ENCODE results near the gene RAB8A.
"Not testable (repeated sequence)": the region's sequence is repeated elsewhere in the genome, so short reads cannot be mapped to it uniquely, and the experiment has no call there.

Gene RAB8A

DNA sequence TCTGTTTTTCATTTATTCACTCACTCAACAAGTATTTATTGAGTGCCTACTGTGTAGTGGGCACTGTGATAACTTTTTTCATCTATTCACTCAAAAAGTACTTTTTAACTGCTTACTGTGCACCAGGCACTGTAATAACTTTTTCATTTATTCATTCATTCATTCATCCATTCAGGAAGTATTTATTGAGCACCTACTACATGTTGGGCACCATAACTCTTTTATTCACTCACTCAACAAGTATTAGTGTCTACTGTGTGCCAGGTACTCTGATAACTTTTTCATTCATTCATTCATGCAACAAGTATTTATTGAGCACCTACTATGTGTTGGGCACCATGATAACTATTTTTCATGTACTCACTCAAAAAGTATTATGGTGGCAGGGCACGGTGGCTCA is 54.7 kb downstream of the RAB8A start:
- Histone ChIP-seq H3K9me3 (no peaks in the 10 kb centered on the region), H3K4me3 (no peak overlapping the region), H3K4me1 (no peaks in the 10 kb centered on the region), H3K27me3 (peaks cover 0 to 8% of the 10 kb centered on the region in 2 donors), H3K36me3 (no peaks in the 10 kb centered on the region), H3K27ac (no peak overlapping the region)
- DNase-seq: no peak
- intact Hi-C loops (cut with DNase I; ENCODE audit: low total_unique reads): no loop called here
- TF ChIP-seq CTCF (IDR thresholded peaks at IDR 0.05): no peak

DNA sequence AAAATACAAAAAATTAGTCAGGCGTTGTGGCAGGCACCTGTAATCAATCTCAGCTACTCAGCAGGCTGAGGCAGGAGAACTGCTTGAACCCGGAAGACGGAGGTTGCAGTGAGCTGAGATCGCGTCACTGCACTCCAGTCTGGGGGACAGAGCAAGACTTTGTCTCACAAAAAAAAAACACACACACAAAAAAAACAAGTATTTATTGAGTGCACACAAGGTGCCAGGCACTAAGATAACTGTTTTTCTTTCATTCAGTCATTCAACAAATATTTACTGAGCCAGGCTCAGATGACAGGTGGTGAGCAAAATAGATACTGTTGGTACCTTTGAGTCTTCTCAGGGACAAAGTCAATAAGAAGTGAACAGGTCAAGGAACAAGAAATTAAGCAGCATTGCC is 55.4 kb downstream of the RAB8A start:
- H3K4me3 ChIP-seq: no peak overlapping the region
- DNase-seq: no peak
- no peaks in the 10 kb centered on the region for H3K36me3 ChIP-seq
- H3K27me3 ChIP-seq: peaks cover 0 to 8% of the 10 kb centered on the region in 2 donors
- H3K27ac ChIP-seq: no peak overlapping the region
- no peak for TF ChIP-seq CTCF (IDR thresholded peaks at IDR 0.05)
- no peaks in the 10 kb centered on the region for H3K9me3 ChIP-seq
- no peaks in the 10 kb centered on the region for H3K4me1 ChIP-seq
- intact Hi-C loops (cut with DNase I; ENCODE audit: low total_unique reads): no loop called here

DNA sequence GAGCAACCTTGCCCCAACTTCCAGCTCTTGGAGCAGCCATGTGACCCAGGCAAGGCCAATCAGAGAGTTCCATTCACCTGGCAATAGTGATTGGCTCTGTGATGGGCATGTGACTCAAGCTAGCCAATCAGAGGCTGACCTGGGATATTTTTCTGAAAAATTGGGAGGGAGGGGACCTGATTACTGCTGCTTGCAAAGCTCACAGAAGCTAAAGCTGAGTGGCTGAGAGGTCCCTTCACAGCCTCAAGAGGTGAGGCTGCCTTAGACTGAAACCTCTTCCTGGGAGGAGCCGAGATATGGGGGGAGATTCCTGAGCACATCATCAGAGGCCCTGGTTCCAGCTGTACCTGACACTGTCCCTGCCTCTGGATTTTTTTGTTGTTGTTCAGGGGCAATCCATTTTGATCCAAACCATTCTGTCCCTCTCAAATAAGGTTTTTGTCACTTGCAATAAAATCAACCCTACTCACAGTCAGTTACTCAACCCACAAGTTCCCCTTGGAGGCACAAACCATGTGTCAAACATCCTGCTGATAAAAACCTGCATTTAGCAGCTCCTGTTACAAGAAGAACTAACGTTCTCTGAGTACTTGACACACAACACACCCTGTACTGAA is 56.9 kb downstream of the RAB8A start:
- intact Hi-C loops (cut with DNase I; ENCODE audit: low total_unique reads): no loop called here
- no peak for TF ChIP-seq CTCF (IDR thresholded peaks at IDR 0.05)
- Histone ChIP-seq H3K36me3 (no peaks in the 10 kb centered on the region), H3K4me3 (no peak overlapping the region), H3K4me1 (no peaks in the 10 kb centered on the region), H3K9me3 (no peaks in the 10 kb centered on the region), H3K27me3 (peaks cover 0 to 14% of the 10 kb centered on the region in 2 donors), H3K27ac (no peak overlapping the region)
- no peak for DNase-seq

DNA sequence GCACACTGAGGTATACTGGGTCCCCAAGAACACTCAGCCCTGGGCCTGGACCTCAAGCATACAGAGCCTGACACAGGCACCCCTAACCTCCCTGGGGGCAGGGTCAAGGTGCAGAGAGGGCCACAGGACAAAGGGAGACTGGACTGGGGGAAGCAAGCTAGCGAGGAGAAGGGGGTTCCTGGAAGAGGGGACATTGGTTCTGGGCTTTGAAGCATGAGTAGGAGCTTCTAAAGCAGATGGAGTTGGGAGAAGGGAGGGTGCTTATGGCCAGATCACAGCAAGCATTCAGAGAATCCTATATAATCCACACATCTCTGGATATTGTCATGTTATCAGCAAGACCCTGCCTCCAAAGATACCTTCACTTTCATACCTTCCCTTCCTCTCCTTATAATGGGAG is 58.4 kb downstream of the RAB8A start:
- intact Hi-C loops (cut with DNase I; ENCODE audit: low total_unique reads): no loop called here

GRCh38 chr19:16175954-16176353 is 64.3 kb downstream of the RAB8A start:
- intact Hi-C loops (cut with DNase I; ENCODE audit: low total_unique reads): no loop called here
- no peak for TF ChIP-seq CTCF (IDR thresholded peaks at IDR 0.05)
- Histone ChIP-seq H3K4me3 (no peak overlapping the region), H3K4me1 (no peaks in the 10 kb centered on the region), H3K36me3 (no peaks in the 10 kb centered on the region), H3K9me3 (no peaks in the 10 kb centered on the region), H3K27me3 (peaks cover 0 to 11% of the 10 kb centered on the region in 2 donors), H3K27ac (no peak overlapping the region)
- no peak for DNase-seq

More for the DNA sequence above, 58.4 kb downstream of the RAB8A start:
- Histone ChIP-seq H3K27me3 (peaks cover 0 to 15% of the 10 kb centered on the region in 2 donors), H3K4me3 (no peak overlapping the region), H3K4me1 (no peaks in the 10 kb centered on the region), H3K27ac (no peak overlapping the region), H3K36me3 (no peaks in the 10 kb centered on the region), H3K9me3 (no peaks in the 10 kb centered on the region)
- no peak for DNase-seq
- no peak for TF ChIP-seq CTCF (IDR thresholded peaks at IDR 0.05)

DNA sequence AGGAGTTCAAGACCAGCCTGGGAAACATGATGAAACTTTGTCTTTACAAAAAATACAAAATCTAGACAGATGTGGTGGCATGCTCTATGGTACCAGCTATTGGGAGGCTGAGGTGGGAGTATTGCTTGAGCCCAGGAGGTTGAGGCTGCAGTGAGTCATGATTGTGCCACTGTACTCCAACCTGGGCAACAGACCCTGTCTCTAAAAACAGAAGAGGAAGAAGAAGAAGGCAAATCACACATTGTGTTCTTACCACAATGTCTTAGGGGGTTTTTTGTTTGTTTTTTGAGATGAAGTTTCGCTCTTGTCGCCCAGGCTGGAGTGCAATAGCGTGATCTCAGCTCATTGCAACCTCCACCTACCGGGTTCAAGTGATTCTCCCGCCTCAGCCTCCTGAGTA is 67.2 kb downstream of the RAB8A start:
- H3K27ac ChIP-seq; intact Hi-C loops (cut with DNase I; ENCODE audit: low total_unique reads); DNase-seq; H3K9me3 ChIP-seq; H3K36me3 ChIP-seq; H3K27me3 ChIP-seq; H3K4me1 ChIP-seq; H3K4me3 ChIP-seq: not testable (repeated sequence)
